Adipocyte (in vitro differentiated cells): Measurements from ENCODE around the gene TPCN2.
A peak's percentile ranks its signal among the peaks of the same experiment; 100 is the strongest.

Experiments
- DNase-seq: peaks from one replicate; pipeline ENCODE4 v3.0.0-alpha.2; 2015; ENCODE audit warnings: low read depth
- H3K27me3 ChIP-seq: replicated peaks from 2 replicates; pipeline ENCODE4 v1.7.0; 2013; ENCODE audit warnings: mild to moderate bottlenecking, low read length, moderate library complexity; ENCODE audit not compliant: control insufficient read depth, insufficient read depth
- H3K36me3 ChIP-seq: 2 replicates; pipeline ENCODE4 v1.7.0; 2013; ENCODE audit warnings: low read length, mild to moderate bottlenecking, moderate library complexity; ENCODE audit not compliant: control insufficient read depth, insufficient read depth, severe bottlenecking
- H3K4me1 ChIP-seq: 2 replicates; pipeline ENCODE4 v1.7.0; 2013; ENCODE audit warnings: mild to moderate bottlenecking, low read length, moderate library complexity; ENCODE audit not compliant: control insufficient read depth, insufficient read depth
- H3K4me3 ChIP-seq: 2 replicates; pipeline ENCODE4 v1.7.0; 2013; ENCODE audit warnings: mild to moderate bottlenecking, low read length, moderate library complexity
- H3K9ac ChIP-seq: 2 replicates; pipeline ENCODE4 v1.7.0; 2013; ENCODE audit warnings: mild to moderate bottlenecking, low read length, moderate library complexity
- H3K9me3 ChIP-seq: 2 replicates; pipeline ENCODE4 v1.7.0; 2013; ENCODE audit warnings: mild to moderate bottlenecking, low read length, moderate library complexity; ENCODE audit not compliant: control insufficient read depth

TPCN2 gene

GRCh38 chr11:69173331-69173730, 124.6 kb downstream of the TPCN2 start:
- no peak overlapping the region for H3K4me3 ChIP-seq
- H3K36me3 ChIP-seq: no peaks in the 10 kb centered on the region
- peaks cover 20% of the 10 kb centered on the region for H3K9me3 ChIP-seq
- peaks cover 22% of the 10 kb centered on the region for H3K27me3 ChIP-seq
- H3K9ac ChIP-seq: no peak overlapping the region
- no peaks in the 10 kb centered on the region for H3K4me1 ChIP-seq
- no peak for DNase-seq

- no peaks in the 10 kb centered on the region for H3K36me3 ChIP-seq
- peak; percentile 30 for DNase-seq
- no peak overlapping the region for H3K4me3 ChIP-seq
- no peaks in the 10 kb centered on the region for H3K4me1 ChIP-seq
- H3K9me3 ChIP-seq: peaks cover 20% of the 10 kb centered on the region
- H3K9ac ChIP-seq: no peak overlapping the region
- peaks cover 23% of the 10 kb centered on the region for H3K27me3 ChIP-seq
These were observed 125.3 kb downstream of the TPCN2 start for GRCh38 chr11:69173925-69174581.

GRCh38 chr11:69174841-69175240, 126.1 kb downstream of the TPCN2 start:
- no peaks in the 10 kb centered on the region for H3K36me3 ChIP-seq
- H3K9ac ChIP-seq: no peak overlapping the region
- DNase-seq: no peak
- no peaks in the 10 kb centered on the region for H3K4me1 ChIP-seq
- H3K4me3 ChIP-seq: no peak overlapping the region
- H3K27me3 ChIP-seq: peaks cover 29% of the 10 kb centered on the region
- H3K9me3 ChIP-seq: peaks cover 17% of the 10 kb centered on the region

- H3K4me1 ChIP-seq: no peaks in the 10 kb centered on the region
- DNase-seq: no peak
- no peak overlapping the region for H3K4me3 ChIP-seq
- H3K27me3 ChIP-seq: peaks cover 45% of the 10 kb centered on the region
- H3K9ac ChIP-seq: no peak overlapping the region
- no peaks in the 10 kb centered on the region for H3K36me3 ChIP-seq
- H3K9me3 ChIP-seq: peaks cover 28% of the 10 kb centered on the region
These were observed 130.2 kb downstream of the TPCN2 start for GRCh38 chr11:69178819-69179482.

GRCh38 chr11:69180226-69180625, 131.5 kb downstream of the TPCN2 start:
- DNase-seq: no peak
- Histone ChIP-seq H3K27me3 (peaks cover 44% of the 10 kb centered on the region), H3K36me3 (no peaks in the 10 kb centered on the region), H3K4me1 (no peaks in the 10 kb centered on the region), H3K9me3 (peaks cover 18% of the 10 kb centered on the region), H3K4me3 (no peak overlapping the region), H3K9ac (no peak overlapping the region)

- peaks cover 13% of the 10 kb centered on the region for H3K9me3 ChIP-seq
- H3K4me1 ChIP-seq: no peaks in the 10 kb centered on the region
- H3K9ac ChIP-seq: no peak overlapping the region
- H3K27me3 ChIP-seq: peaks cover 39% of the 10 kb centered on the region
- DNase-seq: no peak
- H3K4me3 ChIP-seq: no peak overlapping the region
- H3K36me3 ChIP-seq: no peaks in the 10 kb centered on the region
These were observed 132.0 kb downstream of the TPCN2 start for GRCh38 chr11:69180726-69181125.

GRCh38 chr11:69183613-69184012, 134.9 kb downstream of the TPCN2 start:
- Histone ChIP-seq H3K9ac (no peak overlapping the region), H3K36me3 (no peaks in the 10 kb centered on the region), H3K4me3 (no peak overlapping the region), H3K9me3 (peaks cover 30% of the 10 kb centered on the region), H3K4me1 (no peaks in the 10 kb centered on the region), H3K27me3 (peaks cover 61% of the 10 kb centered on the region)
- DNase-seq: no peak
